ENCODE measurements around the gene TNP1. TPM values are rescaled to one million over a fixed set of nuclear protein-coding genes. Genes with fewer than 3 reads are reported as not detected.

The TNP1 gene, protein sequence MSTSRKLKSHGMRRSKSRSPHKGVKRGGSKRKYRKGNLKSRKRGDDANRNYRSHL
- not detected for total RNA-seq
- long read RNA-seq, result 0 reads

DNA sequence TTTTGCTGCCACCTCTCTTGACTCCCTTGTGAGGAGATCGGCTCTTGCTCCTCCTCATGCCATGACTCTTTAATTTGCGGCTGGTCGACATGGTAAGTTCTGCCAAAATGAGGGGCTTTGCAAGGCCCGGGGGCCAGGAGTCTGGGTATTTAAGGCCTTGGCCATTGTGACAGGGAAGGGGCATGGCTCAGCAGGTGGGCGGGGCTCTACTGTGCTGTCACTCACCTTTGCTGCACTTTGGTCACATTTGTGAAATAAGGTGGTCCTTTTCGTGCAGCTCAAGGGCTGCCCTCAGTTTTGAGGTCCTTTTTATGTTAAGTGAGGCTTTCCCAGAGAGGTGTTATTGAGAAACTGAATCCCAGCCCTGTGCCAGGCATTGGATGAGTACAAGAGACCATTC lies at the start of gene TNP1:
Gene TNP1 (minus strand): TSS at position 121 of the 400 bp plus-strand sequence. CDS start 30 bp downstream, at position 91.
- no peak for DNase-seq
- no peak for ATAC-seq
- intact Hi-C loops (cut with DNase I), result no loop called here

DNA sequence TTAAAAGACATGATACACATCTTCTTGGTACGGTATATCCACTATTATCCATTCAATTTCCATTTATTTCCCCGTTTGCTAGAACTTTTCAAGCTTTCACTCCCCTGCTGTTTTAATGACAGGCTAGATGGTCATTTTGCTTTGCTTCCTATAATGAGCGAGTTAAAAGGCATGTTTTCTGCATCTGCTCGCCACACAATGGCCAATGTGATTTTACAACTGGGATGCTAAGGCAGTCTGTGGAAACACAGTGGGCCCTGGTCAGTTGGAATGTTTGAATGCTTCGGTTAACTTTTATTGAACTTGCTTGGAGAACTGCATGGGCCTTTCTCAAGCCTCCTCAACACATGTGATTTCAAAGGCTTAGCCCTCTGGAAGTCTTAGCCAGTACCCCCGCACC lies 48.4 kb upstream of the TNP1 start:
- DNase-seq (no peak), ATAC-seq (no peak)
- intact Hi-C loops (cut with DNase I), result no loop called here

DNA sequence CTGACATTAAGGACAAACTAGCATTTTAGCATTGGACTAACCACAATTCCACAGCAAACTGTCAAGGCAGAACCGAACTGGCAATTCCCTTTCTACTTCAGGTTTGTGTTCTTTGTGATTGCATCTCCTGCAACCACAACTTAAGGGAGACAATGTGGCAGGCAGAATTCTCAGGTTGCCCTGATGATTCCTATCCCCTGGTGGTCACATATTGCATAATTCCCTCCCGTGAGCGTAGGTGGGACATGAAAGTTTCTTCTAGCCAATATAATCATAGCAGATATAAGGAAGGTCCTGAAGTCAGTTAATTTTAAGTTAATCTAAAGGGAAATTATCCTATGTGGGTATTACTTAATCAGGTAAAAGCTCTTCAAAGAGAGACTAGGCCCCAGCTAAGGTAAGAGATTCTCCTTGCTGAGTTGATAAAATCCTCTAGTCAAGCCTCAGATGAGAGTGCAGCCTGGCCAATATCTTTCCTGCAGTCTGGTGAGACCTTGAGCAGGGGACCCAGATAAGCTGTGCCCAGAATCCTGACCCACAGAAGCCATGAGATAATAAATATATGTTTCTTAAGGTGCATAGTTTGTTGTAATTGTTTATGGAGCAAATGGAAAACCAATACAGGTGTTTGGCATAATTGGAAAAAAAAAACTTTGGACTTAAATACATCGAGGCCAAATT lies 45.9 kb upstream of the TNP1 start:
- no peak for DNase-seq
- no peak for ATAC-seq
- intact Hi-C loops (cut with DNase I), result no loop called here

DNA sequence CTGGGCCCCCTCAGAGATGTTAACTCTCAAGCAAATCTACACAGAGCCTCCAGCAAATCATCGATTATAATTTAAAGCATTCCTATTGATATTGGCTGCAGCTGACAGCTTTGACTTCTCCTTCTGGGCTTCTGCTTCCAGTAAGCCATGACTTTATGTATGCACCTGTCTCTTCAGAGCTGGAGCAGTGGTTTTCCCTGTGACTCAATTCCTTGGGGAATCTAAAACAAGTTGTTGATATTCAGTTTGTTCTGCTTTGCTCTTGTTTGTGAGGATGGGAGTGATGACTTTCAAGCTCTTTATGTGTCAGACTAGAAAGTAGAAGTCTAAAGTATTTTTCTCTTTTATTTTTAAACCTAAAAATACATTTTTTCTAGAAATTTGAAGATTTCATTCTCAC lies 45.1 kb upstream of the TNP1 start:
- DNase-seq, result no peak
- ATAC-seq, result no peak
- intact Hi-C loops (cut with DNase I), result no loop called here

DNA sequence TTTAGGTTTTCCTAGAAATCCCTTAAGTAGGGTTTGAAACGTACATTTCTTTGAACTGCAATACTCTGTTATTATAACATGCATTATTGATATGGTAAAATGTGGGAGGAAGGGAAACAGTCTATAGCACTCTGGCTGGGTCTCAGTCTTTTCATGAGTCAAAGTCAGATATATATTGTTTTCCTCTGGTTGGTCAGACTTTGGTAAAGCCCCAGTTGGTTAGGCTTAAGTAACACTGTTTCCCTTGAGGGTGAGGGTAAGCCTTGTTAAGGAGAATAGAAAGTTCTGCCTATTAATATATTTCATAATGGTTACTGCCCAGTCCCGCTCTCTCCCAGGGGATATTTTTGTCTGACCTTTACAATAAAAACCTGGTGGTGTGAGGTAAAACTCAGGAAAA lies 44.7 kb upstream of the TNP1 start:
- intact Hi-C loops (cut with DNase I), result no loop called here
- no peak for DNase-seq
- no peak for ATAC-seq

GRCh38 chr2:216903470-216903869 lies 43.6 kb upstream of the TNP1 start:
- no peak for ATAC-seq
- no peak for DNase-seq
- intact Hi-C loops (cut with DNase I), result no loop called here

- intact Hi-C loops (cut with DNase I), result no loop called here
- ATAC-seq, result no peak
- no peak for DNase-seq
These were observed 41.4 kb upstream of the TNP1 start for GRCh38 chr2:216901273-216901672.

- intact Hi-C loops (cut with DNase I), result no loop called here
These were observed 40.5 kb upstream of the TNP1 start for GRCh38 chr2:216900406-216900805.

DNA sequence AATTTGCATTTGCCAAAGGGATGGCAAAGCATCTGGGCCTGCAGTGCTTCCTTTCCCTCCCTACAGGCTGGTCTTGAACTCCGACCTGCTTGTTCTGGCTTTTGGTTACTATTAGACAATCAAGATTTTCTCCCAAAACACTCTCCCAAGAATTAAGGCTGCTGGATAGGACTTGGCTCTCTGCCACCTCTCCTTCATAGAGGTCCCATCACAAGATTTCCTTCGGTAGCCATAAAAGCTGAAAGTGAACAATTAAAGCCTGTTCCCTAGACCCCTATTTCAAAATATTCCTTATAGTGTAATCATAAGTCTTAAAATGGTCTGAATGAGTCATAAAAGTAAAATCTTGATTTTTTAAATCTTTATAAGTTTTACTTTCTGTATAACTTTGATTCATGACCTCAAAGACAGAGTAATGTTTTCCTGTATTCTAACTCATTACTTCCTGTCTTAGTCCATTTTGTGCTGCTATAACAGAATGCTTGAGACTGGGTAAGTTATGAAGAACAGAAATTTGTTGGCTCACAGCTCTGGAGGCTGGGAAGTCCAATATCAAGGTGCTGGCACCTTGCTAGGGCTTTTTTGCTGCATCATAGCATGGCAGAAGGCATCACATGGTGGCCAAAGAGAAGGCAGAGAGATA lies 37.8 kb upstream of the TNP1 start:
- intact Hi-C loops (cut with DNase I), result no loop called here
- DNase-seq (no peak), ATAC-seq (no peak)

More at GRCh38 chr2:216900406-216900805, 40.5 kb upstream of the TNP1 start:
- ATAC-seq (no peak), DNase-seq (no peak)

- ATAC-seq, result no peak
- DNase-seq, result no peak
- intact Hi-C loops (cut with DNase I), result no loop called here
These were observed 30.3 kb upstream of the TNP1 start for GRCh38 chr2:216890138-216890537.

GRCh38 chr2:216888887-216889622 lies 29.2 kb upstream of the TNP1 start:
- no peak for DNase-seq
- ATAC-seq, result peak; percentile 16 to 54
- intact Hi-C loops (cut with DNase I), result no loop called here

DNA sequence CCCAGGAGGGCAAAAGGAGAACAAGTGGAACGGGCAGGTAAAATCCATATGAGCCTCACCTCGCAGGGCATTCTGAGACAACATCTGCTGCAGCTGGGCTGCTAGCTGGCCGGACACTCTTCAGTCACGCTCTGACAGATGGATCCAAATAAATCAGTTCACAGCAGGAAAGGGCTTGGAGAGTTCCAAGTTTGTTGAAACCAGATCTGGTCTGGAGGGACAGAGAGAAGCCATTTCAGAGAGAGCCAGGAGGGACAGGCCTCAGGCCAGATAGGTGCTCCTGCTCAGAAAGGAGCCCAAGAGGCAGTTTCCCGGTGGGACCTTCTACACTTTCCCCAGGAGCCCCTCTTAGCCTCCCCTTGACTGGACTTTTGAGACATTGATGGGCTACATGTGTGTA lies 28.2 kb upstream of the TNP1 start:
- DNase-seq (no peak), ATAC-seq (no peak)
- intact Hi-C loops (cut with DNase I), result no loop called here

DNA sequence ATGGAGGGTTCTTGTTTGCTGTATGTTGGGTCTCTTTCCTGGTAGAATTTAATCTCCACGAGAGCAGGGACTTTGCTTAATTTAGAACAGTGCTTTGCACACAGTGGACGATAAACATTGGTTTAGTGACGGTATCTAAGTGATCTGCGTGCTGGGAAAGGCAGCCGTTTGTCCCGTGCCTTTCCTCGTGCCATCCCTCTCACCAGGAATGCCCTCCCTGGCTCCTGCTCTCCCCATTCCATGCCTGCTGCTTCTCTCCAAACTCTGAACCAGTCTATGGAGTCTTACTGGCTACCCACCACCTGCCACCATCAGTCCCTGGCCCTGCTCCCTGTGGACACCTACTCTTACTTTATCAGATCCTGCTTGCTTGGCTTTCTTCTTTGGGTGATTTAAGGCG lies 27.3 kb upstream of the TNP1 start:
- ATAC-seq (no peak), DNase-seq (no peak)
- intact Hi-C loops (cut with DNase I), result no loop called here

GRCh38 chr2:216885117-216885553 lies 25.3 kb upstream of the TNP1 start:
- no peak for ATAC-seq
- no peak for DNase-seq
- intact Hi-C loops (cut with DNase I), result no loop called here

- no peak for DNase-seq
- peak in 1 of 2 donors; percentile 69 for ATAC-seq
- intact Hi-C loops (cut with DNase I), result no loop called here
These were observed 24.5 kb upstream of the TNP1 start for GRCh38 chr2:216884347-216884746.

DNA sequence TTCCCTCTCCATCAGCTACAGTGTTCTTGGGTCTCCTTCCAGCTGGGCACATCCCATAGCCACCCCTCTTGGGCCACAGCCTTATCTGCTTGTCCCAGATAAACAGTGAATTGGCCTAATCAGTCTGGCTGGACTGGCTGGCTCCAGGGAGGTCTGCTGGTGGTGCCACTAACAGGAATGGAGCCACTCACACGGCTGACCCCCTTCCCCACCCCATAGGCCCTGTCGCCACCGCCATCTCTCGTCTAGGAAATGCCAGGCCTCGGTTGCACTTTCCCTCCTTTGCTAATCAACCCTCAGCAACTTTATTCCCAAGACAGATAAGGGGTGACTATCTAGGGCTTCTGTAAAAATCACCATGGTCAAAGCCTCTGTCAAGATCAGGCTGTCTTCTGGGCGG lies 23.0 kb upstream of the TNP1 start:
- DNase-seq, result no peak
- intact Hi-C loops (cut with DNase I), result no loop called here
- peak; percentile 24 to 68 for ATAC-seq

GRCh38 chr2:216881411-216881810 lies 21.5 kb upstream of the TNP1 start:
- intact Hi-C loops (cut with DNase I), result no loop called here
- DNase-seq (no peak), ATAC-seq (no peak)

GRCh38 chr2:216880509-216881184 lies 20.8 kb upstream of the TNP1 start:
- DNase-seq, result no peak
- ATAC-seq, result no peak
- intact Hi-C loops (cut with DNase I), result no loop called here

- intact Hi-C loops (cut with DNase I), result no loop called here
These were observed 20.1 kb upstream of the TNP1 start for GRCh38 chr2:216879727-216880508.

More at GRCh38 chr2:216879727-216880508, 20.1 kb upstream of the TNP1 start:
- ATAC-seq (no peak), DNase-seq (no peak)
